ENCODE results near the gene TNS2. TPM values are rescaled to one million over a fixed set of nuclear protein-coding genes. Genes with fewer than 3 reads are reported as not detected.

The TNS2 gene
- total RNA-seq, 1 experiment from 2014 or later, result 4.4 TPM

DNA sequence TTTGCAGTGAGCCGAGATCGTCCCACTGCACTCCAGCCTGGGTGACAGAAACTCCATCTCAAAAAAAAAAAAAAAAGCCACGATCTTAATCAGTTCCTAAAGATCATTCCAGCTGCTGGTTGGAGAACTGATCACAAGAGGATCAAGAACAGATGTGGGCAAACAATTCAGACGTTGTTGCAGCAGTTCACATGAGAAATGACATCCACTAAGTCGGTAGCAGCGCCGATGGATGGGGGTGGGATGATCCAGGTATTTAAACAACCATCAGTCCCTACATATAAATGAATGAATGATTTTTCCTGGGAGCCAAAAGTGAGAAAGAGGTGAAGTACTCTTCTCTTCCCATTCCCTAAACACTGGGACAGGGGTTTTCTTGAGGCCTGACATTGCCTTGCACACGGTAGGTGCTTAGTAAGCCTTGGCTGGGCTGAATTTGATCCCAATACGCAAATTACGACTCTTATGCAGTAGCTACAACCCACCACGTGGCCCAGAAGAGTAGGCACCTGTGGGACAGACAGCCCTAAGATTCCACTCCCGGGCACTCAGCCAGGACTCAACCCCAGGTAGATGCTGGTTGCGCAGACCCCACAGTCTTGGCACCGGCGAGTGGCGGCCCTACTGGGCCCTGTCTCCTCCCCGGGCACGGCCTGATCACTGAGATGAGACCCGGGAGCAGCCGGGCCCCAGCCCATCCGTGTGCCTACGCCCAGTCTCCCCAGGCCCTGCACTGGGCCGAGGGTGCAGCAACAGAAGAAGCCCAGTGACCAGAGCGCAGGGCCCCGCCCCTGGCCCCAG is 28.8 kb downstream of the TNS2 start:
- intact Hi-C loops (cut with micrococcal nuclease; ENCODE audit: unreplicated experiment), result loop anchor here (1.0 kb wide), 1 partner anchor 21 kb away; no protein-coding TSS in a partner anchor
- no peaks in the 10 kb centered on the region for H3K9me3 Mint-ChIP-seq (ENCODE audit: unreplicated experiment)
- Histone ChIP-seq H3K9me3 (no peaks in the 10 kb centered on the region), H3K36me3 (ENCODE audit: control insufficient read depth, insufficient read depth, low read length) (no peaks in the 10 kb centered on the region; the same call in 1 of the 2 replicates), H3K4me1 (peaks cover 4% of the 10 kb centered on the region; the same call in 1 of the 2 replicates), H3K27me3 (replicated peaks; ENCODE audit: control insufficient read depth, insufficient read depth, low read length) (no peaks in the 10 kb centered on the region), H3K4me3 (ENCODE audit: low read depth, low read length) (peak overlapping the region; percentile 43)
- TF ChIP-seq, protein P1, sequence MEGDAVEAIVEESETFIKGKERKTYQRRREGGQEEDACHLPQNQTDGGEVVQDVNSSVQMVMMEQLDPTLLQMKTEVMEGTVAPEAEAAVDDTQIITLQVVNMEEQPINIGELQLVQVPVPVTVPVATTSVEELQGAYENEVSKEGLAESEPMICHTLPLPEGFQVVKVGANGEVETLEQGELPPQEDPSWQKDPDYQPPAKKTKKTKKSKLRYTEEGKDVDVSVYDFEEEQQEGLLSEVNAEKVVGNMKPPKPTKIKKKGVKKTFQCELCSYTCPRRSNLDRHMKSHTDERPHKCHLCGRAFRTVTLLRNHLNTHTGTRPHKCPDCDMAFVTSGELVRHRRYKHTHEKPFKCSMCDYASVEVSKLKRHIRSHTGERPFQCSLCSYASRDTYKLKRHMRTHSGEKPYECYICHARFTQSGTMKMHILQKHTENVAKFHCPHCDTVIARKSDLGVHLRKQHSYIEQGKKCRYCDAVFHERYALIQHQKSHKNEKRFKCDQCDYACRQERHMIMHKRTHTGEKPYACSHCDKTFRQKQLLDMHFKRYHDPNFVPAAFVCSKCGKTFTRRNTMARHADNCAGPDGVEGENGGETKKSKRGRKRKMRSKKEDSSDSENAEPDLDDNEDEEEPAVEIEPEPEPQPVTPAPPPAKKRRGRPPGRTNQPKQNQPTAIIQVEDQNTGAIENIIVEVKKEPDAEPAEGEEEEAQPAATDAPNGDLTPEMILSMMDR (IDR thresholded peaks at IDR 0.05; ENCODE audit: insufficient read depth in 1 of 2, low read depth in 1 of 2, low read length in 1 of 2, severe bottlenecking in 1 of 2, unreplicated experiment in 1 of 2), result peak in 1 of 2 experiments; percentile 8
- H3K4me3 Mint-ChIP-seq (ENCODE audit: unreplicated experiment), result peak overlapping the region; percentile 89
- no peak for DNase-seq
- H3K27ac Mint-ChIP-seq (ENCODE audit: unreplicated experiment), result peak overlapping the region; percentile 94
- TSS peak; percentile 81 for BruUV-seq (replicated peaks)
- no peaks in the 10 kb centered on the region for H3K27me3 Mint-ChIP-seq (ENCODE audit: insufficient read depth, unreplicated experiment)
- H3K36me3 Mint-ChIP-seq (ENCODE audit: insufficient read depth, unreplicated experiment), result peaks cover 12% of the 10 kb centered on the region
- CTCF ChIA-PET, result interaction anchor here (0.5 to 2.6 kb wide), 21 partner anchors 12 to 1053 kb away, joined by 3 to 47 read pairs (median 5); partner anchors contain the start of genes AAAS, CSAD, IGFBP6 and SOAT2
- H3K4me1 Mint-ChIP-seq (ENCODE audit: low read depth, unreplicated experiment), result peaks cover 11% of the 10 kb centered on the region
- POLR2A ChIA-PET, result interaction anchor here (0.5 to 1.4 kb wide), 16 partner anchors 13 to 647 kb away, joined by 3 to 18 read pairs (median 5); partner anchors contain the start of genes AAAS, CSAD, EIF4B and PFDN5

DNA sequence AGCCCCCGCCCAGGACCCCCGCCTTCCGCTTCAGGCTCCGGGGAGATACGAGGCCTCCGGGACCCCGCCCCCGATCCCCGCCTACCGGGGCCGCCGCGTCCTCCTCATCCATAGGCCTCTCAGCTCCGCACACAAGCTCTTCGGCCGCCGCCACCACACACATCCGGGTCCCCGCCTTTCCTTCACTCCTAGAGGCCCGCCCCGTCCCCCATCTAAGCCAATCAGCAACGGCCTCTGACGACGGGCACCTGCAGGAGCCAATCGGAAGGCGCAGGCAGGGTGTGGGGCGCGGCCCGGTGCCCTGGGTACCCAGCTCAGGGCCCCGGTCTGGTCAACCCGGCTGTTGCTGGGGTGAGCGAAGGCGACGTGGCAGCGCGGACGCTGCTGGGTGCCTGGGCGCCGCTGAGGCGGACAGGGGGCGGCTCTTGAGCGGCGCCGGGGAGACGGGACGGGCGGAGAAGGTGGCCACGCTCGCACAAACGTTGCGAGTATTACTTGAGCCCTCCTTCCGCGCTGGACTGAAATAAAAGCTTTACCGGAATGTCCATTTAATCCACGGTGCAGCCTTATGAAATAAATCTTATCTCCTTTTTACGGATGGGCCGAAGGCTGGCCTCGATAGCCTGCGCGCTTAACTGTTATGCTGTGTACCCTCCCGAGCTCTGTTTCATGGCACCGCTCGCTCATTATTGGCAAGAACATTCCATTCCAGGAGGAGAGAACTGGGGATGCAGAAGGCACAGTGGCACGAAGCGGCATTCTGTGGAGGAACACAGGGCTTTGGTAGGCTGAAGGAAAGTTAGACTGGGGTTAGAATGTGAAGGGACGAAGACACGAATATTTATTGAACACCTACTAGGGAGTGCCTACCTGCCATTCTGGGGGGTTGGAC is 29.6 kb downstream of the TNS2 start, which contains the start of gene SPRYD3:
Gene SPRYD3 (minus strand): TSS at position 165 of the 892 bp plus-strand sequence. CDS start 57 bp downstream, at position 108.
- TSS peak; percentile 94 for BruUV-seq (replicated peaks)
- no peaks in the 10 kb centered on the region; the same call in 1 of the 2 replicates for H3K36me3 ChIP-seq (ENCODE audit: control insufficient read depth, insufficient read depth, low read length)
- Mint-ChIP-seq H3K9me3 (ENCODE audit: unreplicated experiment) (no peaks in the 10 kb centered on the region), H3K27me3 (ENCODE audit: insufficient read depth, unreplicated experiment) (no peaks in the 10 kb centered on the region), H3K36me3 (ENCODE audit: insufficient read depth, unreplicated experiment) (peaks cover 12% of the 10 kb centered on the region), H3K4me3 (ENCODE audit: unreplicated experiment) (peak within 1 kb of the TSS; percentile 89), H3K4me1 (ENCODE audit: low read depth, unreplicated experiment) (peaks cover 11% of the 10 kb centered on the region), H3K27ac (ENCODE audit: unreplicated experiment) (peak within 1 kb of the TSS; percentile 94)
- H3K4me3 ChIP-seq (ENCODE audit: low read depth, low read length), result peak within 1 kb of the TSS; percentile 71
- peaks cover 6% of the 10 kb centered on the region; the same call in 1 of the 2 replicates for H3K9me3 ChIP-seq
- peak; percentile 97 to 98 for DNase-seq
- intact Hi-C loops (cut with micrococcal nuclease; ENCODE audit: unreplicated experiment), result loop anchor here (1.0 kb wide), 1 partner anchor 20 kb away; no protein-coding TSS in a partner anchor
- TF ChIP-seq, protein P1 (IDR thresholded peaks at IDR 0.05; ENCODE audit: insufficient read depth in 1 of 2, low read depth in 1 of 2, low read length in 1 of 2, severe bottlenecking in 1 of 2, unreplicated experiment in 1 of 2), result no peak
- peaks cover 4% of the 10 kb centered on the region; the same call in 1 of the 2 replicates for H3K4me1 ChIP-seq
- CTCF ChIA-PET, result interaction anchor here (0.5 to 2.6 kb wide), 23 partner anchors 12 to 1054 kb away, joined by 3 to 47 read pairs (median 4); partner anchors contain the start of genes AAAS, CSAD, IGFBP6 and SOAT2
- POLR2A ChIA-PET, result interaction anchor here (0.5 to 1.4 kb wide), 18 partner anchors 14 to 646 kb away, joined by 3 to 18 read pairs (median 5); partner anchors contain the start of genes AAAS, CSAD, EIF4B and PFDN5
- H3K27me3 ChIP-seq (replicated peaks; ENCODE audit: control insufficient read depth, insufficient read depth, low read length), result no peaks in the 10 kb centered on the region

Data from Caco-2 (cell line).